Hypothalamus (tissue), 51 donors: Measurements from ENCODE around the gene PATJ.
"Not testable (repeated sequence)": the region's sequence is repeated elsewhere in the genome, so short reads cannot be mapped to it uniquely, and the experiment has no call there.

ENCODE experiments used
- DNase-seq, 51 donors: peaks; one replicate each; lab custom pipeline; 2025; lab: John Stamatoyannopoulos, UW

PATJ gene

DNA sequence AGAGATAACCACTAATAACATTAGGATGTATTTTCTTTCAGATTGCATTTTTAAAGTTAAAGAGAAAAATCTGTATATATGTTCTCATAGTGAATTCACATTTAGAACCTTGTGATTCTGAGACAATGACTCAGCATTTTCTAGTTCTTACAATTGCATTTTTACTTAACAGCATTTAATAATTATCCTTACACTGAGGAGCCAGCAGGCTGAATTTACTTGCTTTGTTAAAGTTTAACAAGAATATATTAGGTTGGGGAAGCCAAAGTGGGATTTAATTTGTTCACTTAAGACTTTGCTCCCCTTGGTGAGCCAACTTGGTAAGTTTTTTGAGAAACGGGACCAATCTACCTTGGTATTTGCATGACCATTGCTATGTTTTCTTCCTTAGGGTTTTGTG, 4.5 kb downstream of the PATJ start:
- peak in 1 of 51 donors; percentile 10 for DNase-seq

DNA sequence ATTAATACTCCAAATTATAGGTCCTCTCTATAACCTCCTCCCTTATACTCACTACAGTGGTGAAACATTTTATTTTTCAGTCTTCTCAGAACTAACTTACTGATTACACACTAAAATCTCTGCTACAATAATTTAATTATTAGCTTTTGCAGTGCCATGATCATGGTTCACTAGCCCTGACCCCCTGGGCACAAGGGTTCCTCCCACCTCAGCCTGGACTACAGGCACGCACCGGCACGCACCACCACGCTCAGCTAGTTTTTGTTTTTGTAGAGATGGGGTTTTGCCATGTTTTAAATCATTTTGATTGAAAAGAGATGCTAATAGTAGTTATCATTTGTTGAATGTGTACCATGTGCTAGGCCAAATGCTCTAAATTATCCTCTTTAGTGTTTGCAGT, 6.3 kb downstream of the PATJ start:
- DNase-seq: no peak

DNA sequence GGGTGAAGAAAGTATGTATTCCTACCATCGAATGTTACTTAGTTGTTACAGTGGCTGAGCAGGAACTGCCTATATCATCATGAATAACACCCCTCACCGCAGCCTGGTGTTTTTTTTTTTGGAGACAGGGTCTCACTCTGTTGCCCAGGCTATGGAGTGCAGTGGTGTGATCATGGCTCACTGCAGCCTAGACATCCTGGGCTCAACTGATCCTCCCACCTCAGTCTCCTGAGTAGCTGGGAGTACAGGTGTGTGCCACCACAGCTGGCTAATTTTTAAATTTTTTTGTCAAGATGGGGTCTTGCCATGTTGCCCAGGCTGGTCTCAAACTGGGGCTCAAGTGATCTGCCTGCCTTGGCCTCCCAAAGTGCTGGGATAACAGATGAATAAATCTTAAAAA, 7.3 kb downstream of the PATJ start:
- no peak for DNase-seq

DNA sequence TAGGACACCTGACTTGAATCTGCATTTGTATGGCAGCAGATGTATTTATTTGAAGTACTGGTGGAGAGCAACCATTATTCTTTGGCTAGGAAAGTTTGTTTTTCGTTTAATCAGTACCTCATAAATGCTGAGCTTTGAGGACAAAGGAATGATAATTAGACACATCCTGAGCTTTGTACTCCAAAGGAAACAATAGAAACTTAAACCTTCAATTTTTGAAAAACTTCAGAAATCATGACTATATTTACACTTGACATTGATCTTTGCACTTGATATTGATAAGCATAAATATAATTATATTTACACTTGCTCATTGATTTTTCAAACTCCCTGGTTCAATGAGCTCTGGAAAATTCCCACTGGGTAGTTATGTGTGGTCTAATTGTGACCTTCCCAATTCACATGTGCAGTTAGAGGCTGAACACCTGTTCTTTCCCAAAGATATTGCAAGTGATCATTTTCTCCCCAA, 10.7 kb downstream of the PATJ start:
- DNase-seq: no peak

DNA sequence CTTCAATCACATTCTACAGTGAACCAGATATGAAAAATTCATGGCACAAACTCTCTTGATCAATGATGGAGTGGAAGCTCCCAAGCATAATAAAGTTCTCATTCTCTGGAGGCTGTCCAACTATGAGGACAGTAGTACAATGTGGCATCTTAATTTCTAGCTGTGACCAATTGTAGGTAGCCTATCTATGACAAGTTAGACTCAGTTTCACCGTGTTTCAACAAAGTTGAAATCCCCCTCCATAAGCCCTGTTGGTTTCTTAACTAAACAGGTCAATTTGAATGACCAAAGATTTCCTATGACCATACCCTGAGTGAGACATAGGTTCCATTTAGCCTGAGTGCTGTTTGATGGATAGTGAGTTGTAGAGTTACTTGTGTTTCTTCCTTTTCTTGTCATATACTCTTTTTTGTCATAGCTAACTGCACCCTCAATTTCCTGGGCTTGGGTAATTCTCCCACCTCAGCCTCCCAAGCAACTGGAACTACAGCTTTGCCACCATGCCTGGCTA, 11.8 kb downstream of the PATJ start:
- no peak for DNase-seq

DNA sequence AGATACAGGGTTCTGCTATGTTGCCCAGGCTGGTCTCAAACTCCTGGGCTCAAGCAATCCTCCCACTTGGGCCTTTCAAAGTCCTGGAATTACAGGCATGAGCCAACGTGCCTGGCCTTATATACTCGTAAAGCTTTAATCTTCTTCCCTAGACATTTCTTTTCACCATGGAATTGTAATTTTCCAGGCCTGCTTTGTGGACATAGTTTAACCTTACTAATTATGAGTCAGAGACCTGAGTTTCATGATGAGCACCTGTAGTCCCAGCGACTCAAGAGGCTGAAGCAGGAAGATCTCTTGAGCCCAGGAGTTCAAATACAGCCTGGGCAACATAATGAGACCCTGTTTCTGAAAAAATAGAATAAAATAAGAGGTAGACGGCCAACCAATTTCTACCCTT, 12.3 kb downstream of the PATJ start:
- no peak for DNase-seq

DNA sequence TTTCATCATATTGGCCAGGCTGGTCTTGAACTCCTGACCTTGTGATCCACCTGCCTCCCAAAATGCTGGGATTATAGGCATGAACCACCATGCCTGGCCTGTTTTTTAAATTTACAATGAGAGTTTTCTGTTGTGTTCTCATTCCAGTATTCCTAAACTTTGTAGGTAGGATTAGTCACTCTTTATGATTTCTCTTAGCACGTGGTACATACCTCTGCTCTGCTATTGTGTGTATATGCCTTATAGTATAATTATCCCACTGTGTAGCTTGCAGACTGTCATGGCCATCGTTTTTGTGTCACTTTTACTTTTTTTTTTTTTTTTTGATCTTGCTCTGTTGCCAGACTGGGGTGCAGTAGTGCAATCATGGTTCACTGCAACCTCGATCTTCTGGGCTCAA, 14.5 kb downstream of the PATJ start:
- DNase-seq: no peak

DNA sequence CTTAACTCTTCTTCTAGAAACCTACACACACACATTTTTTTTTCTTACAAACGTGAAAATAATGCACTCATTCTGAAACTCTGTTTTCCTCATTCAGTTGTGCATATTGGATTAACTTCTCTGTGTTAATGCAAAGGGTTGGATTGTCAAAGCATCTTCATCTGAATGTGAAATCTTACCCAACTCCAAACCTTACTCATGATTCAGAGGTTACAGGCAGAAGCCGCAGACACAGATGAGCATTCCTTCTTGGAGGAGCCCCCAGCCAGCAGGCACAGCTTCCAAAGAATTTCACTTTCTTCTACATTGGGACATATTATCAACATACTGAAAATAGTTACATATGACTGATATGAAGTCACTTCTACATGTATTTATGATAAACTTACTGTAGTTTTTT, 15.7 kb downstream of the PATJ start:
- no peak for DNase-seq

DNA sequence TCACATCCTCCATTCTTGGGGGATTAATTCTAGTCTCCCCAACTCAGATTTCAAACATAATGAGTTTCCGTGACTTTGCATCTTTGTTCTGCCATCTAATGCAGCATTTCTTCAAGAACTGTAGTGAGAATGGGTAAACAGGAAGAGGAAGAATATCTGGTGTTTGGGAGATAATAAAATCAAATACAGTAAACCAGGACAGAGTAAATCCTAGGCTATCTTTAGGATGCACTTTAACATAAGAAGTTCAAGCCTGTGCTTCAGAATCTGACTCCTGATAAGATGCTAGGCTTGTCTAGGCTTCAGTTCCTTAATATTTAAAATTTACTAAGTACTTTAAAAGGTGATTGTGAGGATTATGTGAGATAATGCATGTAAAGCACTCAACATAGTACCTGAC, 27.9 kb downstream of the PATJ start:
- DNase-seq: no peak

DNA sequence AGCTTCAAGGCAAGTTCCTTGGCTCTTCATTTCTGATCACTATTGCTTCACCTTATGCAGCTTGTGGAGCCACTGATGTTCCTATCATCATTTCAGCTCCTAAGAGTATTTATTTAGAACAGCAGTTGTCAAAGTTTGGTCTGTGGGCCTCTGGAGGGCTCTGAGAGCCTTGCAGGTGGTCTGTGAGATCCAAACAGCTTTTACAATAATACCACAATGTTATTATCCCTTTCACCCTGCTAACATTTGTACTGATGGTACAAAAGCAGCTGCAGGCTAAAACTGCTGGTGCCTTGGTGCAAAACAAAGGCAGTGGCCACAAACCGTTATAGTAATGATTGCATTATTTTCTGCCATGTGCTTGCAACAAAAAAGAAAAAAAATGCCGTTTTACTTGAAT, 33.8 kb downstream of the PATJ start:
- no peak for DNase-seq

DNA sequence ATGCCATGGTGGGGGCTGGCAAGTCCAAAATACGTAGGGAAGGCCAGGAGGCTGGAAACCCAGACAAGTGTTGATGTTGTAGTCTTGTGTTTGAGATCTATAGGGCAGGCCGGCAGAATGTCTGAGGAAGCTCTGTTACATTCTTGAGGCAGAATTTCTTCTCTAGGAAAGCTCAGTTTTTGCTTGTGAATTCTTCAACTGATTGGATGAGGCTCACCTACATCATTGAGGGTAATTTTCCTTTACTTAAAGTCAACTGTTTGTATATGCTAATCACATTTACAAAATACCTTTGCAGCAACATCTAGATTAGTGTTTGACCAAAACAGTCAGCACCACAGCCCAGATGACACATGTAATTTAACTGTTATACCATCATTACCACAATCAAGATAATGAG, 37.0 kb downstream of the PATJ start:
- DNase-seq: no peak

DNA sequence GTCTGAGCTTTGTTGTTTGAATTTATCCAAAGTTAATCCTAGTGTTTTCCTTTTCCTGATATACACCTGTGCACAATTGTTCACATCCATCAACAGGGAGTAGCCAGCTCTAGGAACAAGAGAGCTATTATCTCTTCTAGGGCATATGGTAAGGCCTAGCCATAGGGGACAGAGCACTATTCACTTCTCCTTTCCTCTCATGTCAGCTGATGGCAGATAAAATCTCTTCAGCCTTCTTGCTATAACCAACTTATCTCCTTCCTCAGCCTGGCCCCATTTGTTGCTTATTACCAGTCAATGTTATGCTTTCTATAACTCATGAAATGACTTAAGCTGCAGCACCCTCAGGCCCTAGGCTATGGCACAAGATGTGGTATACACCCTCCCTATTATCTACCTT, 38.9 kb downstream of the PATJ start:
- no peak for DNase-seq

DNA sequence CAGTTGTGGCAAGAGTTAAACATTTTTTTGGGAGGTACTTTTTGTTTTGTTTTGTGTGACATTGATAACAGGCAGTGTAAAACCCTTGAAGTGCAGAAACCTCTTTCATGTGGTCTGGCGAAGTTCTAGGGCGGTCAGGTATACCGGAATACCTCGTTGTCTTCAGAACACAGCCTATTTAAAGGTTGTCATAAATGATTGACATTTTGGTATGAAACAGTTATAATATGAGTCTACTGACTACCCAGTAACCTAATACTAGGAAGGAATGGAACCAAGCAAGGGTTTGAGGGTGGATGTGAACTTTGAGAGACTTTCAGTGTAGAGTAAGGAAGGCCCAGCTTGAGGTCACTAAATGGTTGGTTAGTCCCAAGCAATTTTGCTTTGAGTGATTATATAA, 40.5 kb downstream of the PATJ start:
- DNase-seq: no peak

DNA sequence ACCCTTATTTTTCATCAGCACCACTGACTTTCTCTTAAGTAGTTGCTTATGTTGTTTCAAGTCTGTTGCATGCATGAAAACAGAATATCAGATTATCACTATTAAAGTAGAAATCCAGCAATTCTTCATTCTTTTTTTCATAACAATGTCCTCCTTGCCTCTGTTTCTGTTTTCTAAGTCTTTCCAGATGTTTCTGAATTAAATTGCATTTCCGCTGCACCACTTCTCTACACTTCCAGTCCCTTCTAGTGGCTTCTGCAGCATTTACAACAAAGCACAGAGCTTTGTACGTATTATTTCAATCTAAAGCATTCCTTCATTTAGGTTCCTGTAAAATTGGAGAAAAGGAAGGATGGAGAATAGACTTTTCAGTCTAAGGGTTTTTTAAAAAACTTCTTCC, 42.4 kb downstream of the PATJ start:
- DNase-seq: no peak

DNA sequence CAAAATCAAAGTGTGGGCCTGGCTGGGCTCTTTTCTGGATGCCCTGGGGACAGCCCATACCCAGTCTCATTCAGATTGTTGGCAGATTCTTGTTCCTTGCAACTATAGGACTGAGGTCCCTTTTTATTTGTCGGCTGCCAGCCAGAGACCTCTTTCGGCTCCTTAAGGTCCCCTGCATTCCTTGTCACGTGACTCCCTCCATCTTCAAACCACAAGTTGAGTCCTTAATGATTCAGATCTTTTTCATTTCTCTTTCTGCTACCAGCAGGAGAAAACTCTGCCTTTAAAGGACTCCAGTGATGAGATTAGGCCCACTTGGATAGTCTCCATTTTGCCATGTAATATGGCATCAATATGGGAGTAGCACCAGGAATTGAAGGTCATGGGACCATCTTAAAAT, 48.6 kb downstream of the PATJ start:
- DNase-seq: no peak

DNA sequence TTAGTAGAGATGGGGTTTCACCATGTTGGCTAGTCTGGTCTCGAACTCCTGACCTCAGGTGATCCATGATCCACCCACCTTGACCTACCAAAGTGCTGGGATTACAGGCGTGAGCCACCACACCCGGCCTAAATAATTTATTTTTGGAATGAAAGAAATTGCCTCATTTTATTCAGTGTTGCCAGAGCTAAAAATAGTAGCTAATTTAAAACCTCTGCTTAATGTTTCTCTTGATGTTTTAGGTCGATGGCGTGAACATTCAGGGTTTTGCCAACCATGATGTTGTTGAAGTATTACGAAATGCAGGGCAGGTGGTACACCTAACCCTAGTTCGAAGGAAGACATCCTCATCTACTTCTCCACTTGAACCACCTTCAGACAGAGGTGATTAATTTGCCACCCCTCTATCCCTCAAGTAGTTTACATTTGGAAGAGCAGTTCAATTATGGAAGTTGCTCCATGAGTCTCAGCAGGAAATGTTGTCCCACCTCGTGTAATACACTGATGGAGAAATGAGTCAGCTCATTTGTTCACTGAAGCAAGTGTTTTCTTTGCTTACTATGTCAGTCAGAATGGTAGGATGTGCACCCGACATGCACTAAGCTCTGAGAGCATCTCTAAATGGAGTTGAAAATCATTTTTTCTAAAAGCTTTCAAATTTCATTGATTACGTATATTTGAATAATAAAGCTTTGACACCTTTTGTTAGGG, 54.9 kb downstream of the PATJ start:
- no peak for DNase-seq

DNA sequence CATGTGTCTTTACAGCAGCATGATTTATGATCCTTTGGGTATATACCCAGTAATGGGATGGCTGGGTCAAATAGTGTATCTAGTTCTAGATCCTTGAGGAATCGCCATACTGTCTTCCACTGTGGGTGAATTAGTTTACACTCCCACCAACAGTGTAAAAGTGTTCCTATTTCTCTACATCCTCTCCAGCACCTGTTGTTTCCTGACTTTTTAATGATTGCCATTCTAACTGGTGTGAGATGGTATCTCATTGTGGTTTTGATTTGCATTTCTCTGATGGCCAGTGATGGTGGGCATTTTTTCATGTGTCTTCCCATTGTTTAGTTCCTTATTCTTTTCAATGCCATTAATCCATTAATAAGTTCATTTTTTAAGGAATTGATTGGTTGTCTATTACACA, 58.8 kb downstream of the PATJ start:
- not testable (repeated sequence) for DNase-seq

DNA sequence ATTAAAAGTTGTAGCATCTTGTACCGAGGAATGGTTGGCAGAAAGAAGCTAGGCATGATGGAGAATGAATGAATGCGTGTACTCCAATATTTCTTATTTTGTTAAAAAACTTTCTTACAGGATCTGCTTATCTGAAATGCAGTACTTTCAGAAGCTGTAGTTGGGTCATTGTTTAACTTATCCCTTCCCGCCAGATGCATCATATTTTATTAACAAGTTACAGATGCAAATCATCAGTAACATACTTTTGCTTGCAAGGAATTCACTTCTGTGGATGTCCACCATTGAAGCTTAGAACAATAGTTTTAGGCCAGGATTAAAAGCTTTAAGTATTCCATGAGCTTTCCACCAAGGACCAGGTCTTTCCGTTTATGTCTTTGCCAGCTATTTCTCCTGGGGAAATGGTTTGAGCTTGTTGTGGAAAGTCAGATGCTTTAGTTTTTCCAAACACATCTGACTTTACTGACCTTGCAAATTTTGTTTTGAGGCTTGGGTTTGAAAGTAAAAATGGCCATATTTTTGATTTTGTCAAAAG, 65.4 kb downstream of the PATJ start:
- no peak for DNase-seq

DNA sequence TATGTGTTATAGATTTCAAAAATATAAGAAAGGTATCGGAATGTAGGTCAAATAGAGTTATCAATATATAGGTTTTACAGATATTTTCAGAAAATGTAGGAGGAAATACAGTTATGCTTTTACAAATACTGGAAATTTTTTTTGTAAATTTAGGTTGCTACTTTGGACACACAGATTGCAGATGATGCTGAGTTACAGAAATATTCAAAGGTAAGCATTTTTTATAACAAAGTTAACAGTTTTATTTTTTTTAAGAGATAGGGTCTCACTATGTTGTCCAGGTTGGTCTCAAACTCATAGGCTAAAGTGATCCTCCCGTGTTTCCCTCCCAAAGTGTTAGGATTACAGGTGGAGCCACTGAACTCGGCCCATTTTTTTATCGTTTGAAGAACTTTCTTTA, 66.0 kb downstream of the PATJ start:
- DNase-seq: no peak

DNA sequence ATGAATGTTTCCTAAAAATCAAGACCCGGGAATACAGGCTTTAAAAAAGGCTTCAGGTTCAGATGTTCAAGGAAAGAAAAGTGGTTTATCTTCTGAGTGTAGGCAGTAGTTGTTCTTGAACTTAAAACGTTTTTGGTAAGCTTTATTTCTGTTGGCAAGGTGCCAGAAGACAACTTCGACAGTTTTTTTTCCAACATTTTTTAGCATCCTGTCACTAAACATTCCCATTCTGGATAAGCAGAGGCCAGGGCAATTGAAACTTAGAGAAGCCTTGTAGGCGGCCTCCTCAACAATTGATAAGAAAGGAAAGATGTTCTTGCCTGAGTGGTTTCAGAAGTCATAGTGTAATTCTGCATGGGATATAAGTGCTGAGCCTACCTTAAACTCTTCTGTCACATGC, 66.7 kb downstream of the PATJ start:
- DNase-seq: no peak

DNA sequence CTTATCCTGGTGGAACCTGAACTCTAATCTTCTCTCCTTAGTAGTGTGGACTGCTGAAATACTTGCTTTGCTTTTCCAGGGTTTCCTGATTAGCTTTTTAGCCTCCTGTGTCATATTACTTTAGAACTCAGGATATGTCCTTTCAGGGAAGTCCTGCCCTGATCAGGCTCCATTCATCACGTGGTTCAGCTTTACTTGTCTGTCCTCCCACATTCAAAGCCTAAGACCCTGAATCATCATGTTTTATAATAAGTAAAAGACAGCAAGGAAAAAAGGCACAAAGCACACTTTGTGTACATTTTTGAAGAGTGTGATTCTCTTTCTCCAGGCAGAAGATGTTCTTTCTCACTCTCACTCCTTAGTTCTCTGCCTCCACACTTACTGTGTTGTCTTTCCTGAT, 70.6 kb downstream of the PATJ start:
- no peak for DNase-seq

DNA sequence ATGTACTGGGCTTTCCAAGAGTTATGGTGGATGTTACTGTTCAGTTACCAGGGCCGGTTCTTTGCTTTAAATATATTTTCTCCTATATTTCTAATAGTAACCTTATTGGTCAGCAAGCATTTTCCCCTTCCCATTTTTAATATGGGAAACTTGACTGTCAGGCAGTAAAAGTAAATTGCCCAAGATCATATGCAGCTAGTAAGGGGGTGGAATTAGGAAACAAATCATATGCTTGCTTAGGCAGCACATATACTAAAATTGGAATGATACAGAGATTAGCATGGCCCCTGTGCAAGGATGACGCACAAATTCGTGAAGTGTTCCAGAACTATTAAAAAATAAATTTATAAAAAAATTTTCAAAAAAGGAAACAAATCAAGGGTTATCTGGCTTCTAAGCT, 73.9 kb downstream of the PATJ start:
- no peak for DNase-seq

DNA sequence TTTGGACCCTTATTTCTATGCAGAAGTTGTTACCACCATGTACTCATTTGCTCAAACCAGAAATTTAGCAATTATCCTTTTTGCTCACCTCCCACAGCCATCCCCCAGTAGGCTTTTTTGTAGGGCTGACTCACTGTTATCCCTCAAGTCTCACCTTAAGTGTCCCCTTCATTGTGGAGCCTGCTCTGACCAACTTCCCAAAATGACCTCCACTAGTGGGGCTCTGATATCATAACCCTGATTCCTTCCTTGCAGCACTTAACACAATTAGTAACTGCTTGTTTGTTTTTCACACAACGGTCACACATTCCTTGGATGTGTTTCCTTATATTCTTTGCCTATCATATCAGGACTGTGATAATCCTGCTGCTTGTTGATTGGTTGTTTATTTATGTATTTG, 76.7 kb downstream of the PATJ start:
- DNase-seq: no peak
